GM21447 (cell line): ENCODE data around the gene NFATC2.

Experiments
- ATAC-seq: cut with Tn5 transposase; IDR thresholded peaks from one replicate; pipeline ENCODE4 v1.9.1; 2021; ENCODE audit not compliant: unreplicated experiment

NFATC2 gene

GRCh38 chr20:51497542-51498467 lies 44.7 kb downstream of the NFATC2 start:
- no peak for ATAC-seq

- no peak for ATAC-seq
These were observed 45.6 kb downstream of the NFATC2 start for GRCh38 chr20:51496964-51497363.

DNA sequence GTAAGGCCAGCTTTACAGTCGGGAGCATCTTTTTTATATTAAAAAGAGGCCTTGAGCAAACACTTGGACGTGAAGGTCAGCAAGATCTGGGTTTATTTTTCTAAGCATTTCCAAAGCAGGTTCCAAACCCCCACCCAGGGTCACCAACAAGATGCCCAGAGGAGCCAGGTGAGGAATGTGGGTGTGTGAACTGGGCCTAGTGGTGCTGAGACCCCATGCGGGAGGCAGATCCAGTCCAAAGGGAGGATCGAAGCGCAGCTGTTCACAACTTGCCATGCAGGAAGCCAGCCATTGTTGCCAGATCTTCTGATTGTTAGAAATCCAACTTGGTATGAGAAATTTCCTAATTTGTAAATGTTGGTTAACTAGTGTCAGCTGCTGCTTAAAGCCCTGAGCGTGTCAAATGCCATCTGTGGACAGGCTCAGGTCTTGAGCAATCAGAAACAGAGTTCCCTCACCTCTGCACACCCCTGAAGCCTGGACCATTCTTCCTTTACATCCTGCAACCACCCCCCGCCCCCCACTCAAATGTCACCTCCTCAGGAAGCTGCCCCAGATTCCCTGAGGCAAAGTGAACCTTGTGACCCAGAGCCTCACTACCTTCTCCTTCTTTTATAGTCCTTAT lies 46.5 kb downstream of the NFATC2 start:
- no peak for ATAC-seq

- ATAC-seq = no peak
These were observed 47.2 kb downstream of the NFATC2 start for GRCh38 chr20:51495291-51495690.

GRCh38 chr20:51494241-51495110 lies 48.0 kb downstream of the NFATC2 start:
- no peak for ATAC-seq

- ATAC-seq = no peak
These were observed 49.1 kb downstream of the NFATC2 start for GRCh38 chr20:51493346-51493791.

DNA sequence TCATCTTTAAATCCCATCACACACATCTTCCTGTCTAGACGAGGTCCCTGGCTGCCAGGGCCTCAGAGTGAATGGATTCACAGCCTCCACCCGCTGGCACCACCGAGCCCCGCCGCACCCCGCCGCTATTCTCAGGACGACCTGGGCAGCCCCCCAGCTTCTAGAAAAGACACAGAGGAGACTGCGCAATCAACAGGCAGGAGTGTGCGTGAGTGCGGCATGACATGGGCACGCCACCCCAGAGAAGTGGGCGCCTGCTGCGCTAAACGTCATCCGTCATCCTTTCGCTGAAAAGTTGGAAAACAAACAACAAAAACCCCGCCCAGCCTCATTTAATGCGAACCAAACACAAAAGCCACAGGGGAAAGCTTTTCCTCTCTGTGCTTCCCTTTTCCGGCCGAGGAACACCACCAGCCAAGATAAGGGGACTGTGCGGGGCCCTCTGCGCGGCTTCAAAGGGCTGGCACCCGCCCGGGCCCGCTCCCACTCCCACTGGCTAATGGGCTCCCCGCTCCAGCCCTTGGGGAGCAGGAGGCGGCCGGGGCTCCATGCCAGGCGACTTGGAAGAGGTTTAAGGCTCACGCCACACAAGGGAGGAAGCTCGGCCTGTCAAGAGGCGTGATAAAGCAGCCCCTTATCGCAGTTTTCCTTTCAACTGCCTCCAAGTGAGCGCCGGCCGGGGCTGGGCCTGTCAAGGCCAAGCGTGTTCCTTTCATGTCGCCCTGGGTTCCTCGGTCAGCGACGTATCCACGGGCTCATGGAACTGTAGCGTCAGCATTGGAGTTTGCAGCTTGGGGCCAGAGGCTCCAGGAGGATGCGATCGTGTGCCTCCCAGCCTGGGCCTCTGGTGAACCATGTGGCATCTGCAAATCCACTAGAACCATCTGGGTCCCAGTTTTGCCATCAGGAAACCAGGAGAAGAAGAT lies 50.1 kb downstream of the NFATC2 start:
- ATAC-seq = no peak

- ATAC-seq = no peak
These were observed 51.1 kb downstream of the NFATC2 start for GRCh38 chr20:51491393-51491792.

GRCh38 chr20:51490635-51491034 lies 51.9 kb downstream of the NFATC2 start:
- ATAC-seq = no peak

DNA sequence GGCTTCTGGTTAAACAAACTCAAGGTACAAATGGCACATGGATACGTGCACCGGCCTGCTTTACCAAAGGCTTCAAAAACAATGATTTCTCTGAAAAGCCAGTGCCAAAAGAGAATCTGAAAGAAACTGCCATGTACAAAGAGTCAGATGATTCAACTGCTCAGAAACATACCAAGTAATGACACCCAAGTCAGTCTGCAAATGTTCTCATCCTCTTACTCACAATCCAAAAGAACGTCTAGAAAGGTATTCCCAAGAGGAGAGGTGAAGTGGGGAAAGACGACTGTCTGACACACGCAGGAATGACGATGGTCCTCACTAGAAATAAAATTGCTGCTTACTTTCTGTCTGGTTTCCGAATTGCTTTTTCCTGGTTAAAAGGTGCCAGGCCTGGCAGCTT lies 52.9 kb downstream of the NFATC2 start:
- ATAC-seq = no peak

DNA sequence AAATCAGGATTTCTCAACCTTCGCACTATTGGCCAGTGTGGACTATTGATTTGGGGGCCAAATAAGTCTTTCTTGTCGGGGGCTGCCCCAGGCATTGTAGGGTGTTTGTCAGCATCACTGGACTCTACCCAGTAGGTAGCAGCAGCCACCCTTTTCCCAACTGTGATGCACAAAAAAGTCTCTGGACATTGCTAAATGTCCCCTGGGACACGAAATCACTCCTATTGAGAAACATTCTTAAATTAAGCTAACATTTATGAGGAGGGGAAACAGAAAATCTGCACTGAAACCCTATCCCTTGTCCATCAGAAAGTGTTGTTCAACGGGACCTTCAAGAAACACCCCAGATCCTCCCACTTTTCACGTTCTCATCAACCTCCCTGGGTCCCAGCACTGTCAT lies 54.2 kb downstream of the NFATC2 start:
- ATAC-seq = no peak

DNA sequence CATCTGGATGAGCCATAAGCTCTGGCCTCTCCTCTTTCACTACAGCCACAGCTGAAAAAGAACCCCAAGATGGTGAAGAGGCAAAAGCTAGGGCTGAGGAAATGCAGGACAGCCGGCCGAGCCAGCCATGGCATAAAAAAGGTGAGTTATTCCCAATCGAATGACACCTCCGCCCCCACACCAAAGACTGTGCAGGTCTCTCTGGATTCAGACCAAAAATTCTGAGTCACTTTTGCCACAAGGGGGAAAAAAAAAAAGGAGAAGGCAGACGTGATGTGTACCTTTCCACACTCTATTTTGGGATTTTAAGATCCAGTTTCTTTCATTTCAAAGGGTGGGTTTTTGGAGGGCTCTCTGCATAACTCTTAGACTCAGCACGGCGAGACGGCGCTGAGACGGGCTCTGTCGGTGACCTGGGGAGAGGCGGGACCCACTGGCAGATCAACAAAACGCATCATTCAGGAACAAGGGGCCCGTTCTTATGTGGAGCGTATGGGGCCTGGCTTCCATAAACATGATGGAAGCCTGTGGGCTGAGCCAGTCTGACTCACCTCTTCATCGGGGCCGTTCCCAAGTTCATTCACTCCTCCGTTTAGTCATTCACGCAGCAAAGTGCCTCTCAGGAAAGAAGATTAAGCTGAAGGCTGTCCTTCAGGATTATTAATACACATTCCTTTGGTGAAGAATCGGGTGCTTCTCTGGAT lies 54.8 kb downstream of the NFATC2 start:
- no peak for ATAC-seq

DNA sequence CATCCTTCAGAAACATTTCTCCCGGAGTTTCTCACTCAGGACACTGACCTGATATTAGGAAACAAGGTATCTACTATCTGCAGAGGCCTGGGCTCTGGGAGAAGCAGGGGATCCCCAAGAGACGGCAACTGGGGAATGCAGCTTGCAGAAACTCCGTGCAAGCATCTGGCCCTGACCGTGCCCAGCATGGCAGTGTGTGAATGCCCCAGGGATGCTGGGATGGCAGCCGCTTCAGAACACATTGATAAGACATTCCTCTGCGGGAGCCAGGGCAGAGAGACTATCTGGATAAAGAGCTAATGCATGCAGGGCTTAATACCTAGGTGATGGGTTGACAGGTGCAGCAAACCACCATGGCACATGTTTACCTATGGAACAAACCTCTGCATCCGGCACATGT lies 55.4 kb downstream of the NFATC2 start:
- ATAC-seq = no peak

- no peak for ATAC-seq
These were observed 56.1 kb downstream of the NFATC2 start for GRCh38 chr20:51486197-51487005.

DNA sequence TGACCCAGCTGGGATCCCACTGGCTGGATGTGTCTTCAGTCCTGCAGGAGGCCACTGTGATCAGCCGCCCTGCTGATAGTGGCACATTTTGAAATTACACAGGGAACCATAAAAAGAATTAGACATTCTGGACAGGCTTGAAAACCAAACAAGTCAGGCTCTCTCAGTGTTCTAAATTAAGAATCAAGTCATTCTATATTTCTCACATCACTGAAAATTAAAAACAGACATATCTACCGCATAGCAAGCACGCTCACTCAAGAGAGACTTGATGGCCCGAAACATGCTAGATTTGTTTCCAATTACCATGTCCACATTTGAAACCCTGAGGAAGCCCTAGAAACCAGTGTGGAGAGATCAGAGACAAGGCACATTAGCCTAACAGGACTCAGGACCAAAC lies 57.7 kb downstream of the NFATC2 start:
- no peak for ATAC-seq

DNA sequence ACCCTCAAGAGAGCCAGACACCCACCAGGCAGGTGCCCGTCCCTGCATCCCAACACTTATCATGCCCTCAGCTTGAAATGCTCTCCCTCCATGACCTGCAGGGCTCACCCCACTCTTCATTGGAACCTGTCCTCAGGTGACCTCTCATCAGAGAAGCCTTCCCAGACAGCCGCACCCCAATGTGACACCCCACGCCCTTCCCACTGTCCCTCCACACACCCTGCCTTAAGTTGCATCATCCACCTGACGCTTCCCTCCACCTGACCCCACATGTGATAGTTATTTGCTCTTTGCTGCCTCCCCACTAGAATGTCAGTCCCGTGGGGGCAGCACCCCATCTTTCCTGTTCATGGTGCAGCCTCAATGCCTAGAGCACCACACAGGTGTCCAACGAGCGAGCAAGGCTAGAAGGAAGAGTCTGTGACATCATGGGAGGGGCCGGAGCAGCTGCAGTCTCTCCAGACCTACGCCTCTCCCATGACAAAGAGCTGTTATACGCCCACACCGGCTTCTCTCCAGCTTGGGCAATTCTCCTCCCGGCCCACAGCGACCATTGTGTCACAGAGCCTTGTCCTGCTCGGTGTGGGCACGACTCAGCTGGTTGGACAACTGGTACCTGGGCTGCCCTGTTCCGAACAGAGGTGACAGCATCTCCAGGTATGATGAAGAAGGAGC lies 58.2 kb downstream of the NFATC2 start:
- no peak for ATAC-seq

DNA sequence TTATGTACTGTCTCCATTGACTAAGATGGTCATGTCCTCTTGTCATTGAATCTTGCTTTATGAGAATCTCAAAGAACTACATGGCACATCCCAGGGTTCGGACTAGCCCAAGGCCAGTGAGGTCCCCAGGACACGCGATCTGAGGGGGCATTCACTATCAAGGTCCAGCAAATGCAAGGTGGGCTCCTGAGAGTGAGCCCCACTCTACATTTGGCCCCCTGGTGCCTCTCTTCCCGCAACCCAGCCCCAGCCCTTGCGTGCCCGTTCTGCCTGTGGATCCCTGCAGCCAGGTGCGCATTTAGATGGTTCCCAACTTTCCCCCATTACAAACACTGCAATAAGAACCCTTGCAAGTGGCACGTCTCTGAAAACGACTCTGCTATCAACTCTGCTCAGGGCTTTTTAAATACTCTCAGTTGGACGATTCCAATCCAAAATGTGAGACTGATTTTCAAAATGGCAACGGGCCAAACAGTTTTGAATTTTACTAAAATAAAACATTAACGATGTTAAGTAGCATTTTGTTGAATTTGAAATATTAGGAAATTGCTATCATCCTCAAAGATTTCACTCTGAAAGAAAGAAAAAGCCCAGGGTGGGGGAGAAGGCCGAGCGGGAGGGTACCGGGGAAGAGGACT lies 59.6 kb downstream of the NFATC2 start:
- ATAC-seq = no peak
